Suppressor macrophage treated with lipopolysaccharide for 1 hour (primary cell): ENCODE results near the gene PLA2G7.

Experiments
- DNase-seq, 3 donors: peaks; one replicate each; pipeline ENCODE4 v3.0.0-alpha.2; 2020 to 2022

Gene PLA2G7

DNA sequence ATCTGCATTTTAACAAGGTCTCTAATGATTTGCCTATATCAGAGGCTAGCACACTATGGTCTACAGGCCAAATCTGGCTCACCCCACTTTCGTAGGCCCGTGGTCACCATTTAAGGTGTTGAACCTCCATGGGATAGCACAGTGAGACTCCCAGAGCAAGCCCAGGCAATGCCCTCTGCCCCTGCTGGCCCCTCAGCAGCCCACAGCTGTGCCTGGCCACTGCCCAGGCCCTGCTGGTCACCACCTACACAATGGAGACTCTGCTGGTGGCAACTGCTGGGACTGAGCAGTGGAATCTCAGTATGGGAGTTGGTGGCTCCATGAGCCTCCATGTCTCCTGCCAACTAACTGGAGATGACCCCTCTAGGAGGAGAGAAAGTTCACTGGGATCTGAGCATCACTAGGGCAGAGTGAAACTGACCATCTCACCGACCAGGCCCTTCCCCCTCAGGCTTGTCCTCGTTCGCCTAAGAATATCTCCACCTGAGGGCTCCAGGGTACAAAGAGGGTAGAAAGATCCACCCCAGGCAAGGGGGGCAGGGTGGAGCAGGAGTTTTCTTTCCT, 13.8 kb upstream of the PLA2G7 start:
- DNase-seq = no peak

DNA sequence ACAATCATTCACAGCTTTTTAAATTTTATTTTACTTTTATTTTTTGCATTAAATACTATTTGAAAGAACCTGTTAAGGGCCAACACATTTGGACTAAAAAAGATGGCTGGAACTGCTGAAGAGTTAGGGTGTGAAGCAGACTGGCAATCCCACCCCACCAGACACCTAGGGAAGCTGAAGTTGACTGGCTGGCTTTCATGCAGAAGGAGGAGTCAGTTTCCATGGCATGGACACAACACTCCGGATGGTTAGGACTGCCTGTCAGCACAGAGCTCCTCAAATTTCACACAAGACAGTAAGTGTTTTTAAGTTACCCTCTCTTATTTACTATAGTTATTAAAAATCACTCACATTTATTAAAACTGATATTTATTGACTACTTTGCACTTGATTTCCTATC, 11.5 kb upstream of the PLA2G7 start, which contains the start of gene ANKRD66:
Gene ANKRD66 (plus strand): TSS at position 238 of the 400 bp plus-strand sequence. CDS start 5,016 bp downstream, outside the sequence.
- no peak for DNase-seq

DNA sequence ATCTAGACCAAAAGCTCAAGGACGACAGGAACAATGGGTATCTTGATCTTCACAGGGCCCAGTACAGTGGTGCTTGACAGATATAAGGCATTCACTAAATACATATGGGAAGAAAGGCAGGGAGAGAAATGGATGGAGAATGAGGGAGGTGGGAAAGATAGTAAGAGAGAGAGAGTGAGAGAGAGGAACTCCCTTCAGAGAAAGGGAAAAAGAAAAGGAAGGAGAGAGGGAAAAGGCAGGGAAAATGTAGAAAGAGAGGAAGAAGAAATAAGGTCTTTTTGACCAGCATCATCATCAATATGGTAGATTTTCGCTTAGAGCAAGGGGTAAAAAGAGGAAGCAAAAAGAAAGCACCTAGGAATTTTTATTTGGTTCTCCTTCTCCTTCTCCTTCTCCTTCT, 10.8 kb upstream of the PLA2G7 start:
- DNase-seq = no peak

DNA sequence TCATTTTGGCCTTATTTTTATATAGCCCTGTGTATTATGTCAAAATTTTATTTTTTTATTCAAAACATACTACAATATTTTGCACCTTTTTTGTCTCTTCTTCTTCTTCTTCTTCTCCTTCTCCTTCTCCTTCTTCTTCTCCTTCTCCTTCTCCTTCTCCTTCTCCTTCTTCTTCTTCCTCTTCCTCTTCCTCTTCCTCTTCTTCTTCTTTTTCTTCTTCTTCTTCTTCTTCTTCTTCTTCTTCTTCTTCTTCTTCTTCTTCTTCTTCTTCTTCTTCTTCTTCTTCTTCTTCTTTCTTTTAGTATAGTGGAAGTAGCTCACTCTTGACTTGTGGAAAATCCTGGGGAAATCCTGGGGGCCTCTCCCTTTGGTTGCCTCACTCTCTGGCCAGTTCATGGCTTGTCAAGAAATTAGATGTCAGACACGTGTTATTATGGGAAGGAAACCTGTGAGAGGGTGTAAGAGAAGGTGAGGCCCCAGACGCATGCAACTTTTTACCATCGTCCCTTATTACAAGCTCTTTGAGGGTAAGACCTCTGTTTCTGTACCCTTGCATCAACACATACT, 9.1 kb upstream of the PLA2G7 start:
- peak; percentile 78 to 80 (median 79) for DNase-seq

DNA sequence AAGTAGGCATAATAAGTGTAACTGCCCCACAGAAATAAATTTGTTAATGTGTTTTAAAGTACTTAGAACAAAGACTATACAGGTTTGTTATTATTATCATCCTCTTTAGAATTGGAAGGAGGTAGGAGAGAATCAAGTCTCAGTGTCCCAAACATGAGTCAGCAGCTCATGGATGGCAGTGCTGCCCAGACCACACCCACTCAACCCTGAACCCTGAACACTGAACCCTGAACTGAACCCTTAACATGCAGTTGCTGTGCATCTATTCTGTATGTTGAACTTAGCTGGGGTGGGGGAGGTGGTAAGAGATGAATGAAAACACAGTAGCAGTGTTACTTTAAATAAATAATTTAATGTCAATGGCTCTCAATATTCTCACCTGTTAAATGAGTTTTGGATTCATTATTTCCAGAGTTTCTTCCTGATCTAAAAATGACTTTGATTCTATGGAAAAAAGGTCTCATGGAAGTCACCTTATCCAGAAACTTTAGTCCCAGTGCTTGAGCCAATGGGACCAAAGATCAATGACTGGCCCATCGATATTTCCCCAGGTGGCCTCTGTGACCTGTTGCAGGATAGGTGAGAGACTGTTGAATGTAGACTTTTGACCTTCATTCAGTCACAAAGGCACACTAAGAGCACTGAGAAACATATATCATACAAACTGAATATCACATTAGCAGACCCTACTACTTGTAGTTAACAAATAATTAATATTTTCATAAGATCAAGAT, 8.4 kb upstream of the PLA2G7 start:
- DNase-seq = no peak

DNA sequence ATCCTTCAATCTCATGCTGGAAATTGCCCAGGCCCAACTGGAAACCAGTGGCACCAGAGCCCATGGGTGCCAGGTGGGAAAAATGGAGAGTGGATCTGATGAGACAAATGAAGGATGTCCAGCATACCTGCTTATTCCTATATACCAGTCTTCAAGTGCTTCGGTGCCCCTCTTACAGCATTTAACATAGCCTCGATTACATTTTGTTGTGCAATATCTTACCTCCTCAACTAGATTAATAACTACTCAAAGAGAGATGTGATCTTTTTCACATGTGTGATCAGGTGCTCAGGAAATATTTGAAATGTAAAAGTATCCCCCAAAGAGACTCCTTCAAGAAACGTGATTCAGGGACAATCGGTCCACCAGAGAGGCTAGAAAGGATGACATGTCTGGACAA, 6.7 kb upstream of the PLA2G7 start:
- DNase-seq = no peak

DNA sequence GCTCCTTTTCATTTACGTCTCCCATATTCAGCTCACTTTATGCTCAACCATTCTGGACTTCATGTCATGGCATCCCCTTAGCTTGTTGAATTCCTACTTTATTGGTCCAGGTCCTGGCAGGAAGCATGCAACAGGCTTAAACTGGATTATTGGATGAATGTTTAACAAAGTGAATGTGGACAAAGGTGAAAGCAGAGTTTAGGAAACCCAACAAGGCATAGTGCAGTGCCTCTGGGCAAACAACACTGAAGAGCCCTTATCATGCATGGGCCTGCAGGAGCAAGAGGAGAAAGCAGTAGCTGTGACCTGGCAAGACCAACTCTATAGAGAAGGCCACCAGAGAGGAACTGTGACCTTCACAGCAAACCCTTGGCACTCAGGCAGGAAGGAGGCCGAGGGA, 6.3 kb upstream of the PLA2G7 start:
- DNase-seq = no peak

DNA sequence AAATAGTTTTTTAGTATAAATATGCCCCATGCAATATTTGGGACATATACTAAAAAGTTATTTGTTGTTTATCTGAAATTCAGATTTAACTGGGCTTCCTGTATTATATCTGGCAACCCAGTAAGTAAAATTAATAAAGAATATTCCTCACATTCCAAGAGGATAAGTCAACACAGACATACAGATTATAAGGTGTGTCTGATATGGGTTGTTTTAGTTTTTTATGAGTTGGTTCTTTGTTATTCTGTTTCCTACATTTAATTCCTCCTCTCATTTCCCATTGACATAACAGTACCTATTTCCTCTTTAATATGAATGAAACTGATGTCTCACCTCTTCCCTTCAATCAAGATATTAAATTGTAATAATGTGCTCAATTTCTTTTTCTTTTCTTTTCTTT, 1.7 kb upstream of the PLA2G7 start:
- DNase-seq = no peak

DNA sequence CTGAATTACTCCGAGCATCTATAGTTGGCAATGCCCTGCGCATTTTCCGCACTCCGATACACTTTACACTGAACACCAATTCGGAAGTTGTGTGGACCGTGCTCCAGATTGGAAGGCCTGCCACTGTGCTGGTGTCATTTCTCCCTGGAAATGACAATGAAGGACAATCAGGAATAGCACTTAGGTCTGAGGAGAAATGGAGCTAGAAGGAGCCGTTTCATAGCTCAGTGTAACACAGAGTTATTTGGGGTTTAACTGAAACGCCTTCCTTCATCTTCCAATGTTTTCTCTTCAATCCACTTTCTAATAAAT, 501 bp upstream of the PLA2G7 start:
- DNase-seq = no peak

DNA sequence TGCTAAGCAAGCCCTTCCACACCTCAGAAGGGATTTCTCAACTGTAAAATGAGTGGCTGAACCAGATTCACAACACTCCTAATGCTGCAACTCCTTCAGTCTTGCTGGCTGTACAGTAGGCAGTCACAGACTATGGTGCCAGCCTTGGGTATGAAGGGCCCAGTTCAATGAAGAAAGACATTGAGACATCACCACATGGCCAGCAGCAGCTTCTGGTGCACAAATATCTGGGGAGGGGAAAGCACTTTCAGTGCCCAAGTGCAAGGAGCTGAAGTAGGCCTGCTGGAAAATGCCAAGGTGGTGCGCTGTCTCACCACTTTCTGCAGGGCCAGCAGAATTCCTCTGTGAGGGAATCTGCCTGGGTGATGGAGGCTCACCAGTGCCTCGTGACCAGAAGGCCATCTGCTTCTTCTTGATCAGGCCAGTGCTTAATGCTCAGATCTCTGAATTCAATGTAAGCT, 1.8 kb downstream of the PLA2G7 start:
- no peak for DNase-seq

DNA sequence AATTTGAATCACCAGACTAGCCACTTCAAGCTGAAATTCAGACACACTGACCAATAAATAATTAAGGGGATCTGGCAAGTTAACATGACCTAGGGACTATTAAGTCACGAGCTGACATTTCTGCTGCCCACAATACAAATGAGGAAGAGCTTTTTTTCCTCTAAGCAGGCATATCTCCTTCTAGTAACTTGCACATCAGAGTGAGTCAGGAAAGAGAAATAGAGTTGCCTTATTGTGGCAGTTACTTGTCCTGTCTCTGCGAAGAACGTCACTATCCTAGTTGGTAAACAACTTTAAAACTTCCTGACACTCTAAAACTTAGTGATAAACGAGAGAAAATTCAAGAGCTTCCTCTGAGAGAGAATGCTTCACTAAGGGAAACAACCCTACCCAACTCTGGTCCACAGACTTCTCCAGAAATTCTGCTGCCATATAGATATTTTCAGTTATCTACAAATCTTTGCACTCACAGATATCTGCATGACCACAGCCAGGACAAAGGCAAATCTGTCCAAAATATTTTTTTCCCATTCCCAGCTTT, 4.2 kb downstream of the PLA2G7 start:
- peak; percentile 83 to 97 (median 94) for DNase-seq

DNA sequence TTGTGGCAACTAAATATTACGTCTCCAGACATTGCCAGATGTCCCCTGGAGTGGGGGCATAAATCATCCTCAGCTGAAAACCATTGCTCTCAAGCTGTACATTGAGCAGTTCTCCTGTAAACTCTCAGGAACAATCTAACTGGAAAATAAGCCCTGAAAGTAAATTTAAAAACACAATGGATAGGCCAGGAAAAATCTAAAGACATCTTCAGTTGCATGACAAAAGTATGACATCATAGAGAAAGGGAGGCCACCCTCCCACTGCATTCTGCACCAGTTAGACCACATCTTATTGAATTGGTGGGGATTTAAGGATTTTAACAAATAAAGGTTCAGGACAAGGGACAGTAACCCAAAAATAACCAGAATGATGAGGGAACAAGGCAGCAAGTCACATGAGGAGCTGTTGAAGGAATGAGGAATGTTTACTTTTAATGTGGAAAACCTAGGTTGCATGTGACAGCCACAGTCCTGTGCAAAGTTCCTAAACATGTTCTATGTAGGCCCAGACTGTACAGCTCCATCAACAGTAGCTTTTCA, 5.3 kb downstream of the PLA2G7 start:
- no peak for DNase-seq

DNA sequence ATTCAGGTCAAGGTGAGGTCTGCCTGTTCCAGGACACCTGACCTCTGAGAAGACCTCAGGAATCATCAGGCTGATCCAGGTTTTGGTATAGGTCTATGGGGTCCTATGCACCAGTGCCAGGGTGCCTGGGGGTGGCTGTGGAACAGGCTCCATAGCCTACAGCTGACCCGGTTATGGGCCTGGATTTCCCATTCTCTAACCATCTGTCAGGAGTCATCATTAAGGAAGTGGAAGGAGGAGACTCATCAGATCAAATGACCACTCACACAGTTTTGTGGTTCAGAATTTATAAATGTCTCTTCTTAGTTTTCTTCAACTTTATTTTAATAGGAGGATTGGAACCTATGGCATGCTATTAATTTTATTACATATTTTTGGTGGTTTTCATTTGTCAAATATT, 14.8 kb downstream of the PLA2G7 start:
- DNase-seq = peak; percentile 52 to 64 (median 61)

DNA sequence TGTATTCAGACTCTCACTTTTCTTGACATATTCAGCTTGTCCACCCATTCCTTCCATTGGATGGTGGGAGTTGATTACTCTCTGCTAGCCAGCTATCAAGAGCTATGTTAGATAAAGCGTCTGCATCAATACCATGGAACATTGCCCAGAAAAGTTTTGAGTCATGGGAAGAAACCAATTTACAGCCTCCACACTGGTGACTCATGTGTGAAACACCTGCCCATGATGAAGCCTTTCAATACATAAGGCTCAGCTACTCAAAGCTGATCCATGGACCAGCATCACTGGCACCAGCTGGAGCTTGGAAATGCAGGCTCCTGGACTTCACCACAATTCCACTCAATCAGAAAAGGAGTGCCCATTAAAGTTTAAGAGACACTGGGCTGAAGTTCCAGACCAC, 16.1 kb downstream of the PLA2G7 start:
- peak; percentile 38 to 44 (median 41) for DNase-seq

DNA sequence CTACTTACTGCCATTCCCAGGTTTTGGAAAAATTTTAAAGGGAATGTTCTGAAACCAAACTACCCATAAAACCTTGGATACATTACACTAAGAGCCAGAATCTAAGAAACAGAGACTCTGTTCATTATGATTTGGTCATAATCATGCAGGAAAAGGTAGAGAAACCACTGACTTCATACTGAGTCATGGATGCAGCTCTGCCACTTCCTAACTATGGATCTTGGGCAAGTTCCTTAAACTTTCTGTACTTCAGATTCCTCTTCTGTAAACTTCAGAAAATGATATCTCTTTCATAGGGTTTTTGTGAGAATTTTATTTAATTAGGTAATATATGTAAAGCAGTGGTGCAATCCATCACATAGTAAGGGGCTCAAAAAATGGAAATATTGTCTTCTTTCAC, 20.0 kb downstream of the PLA2G7 start:
- peak; percentile 71 to 92 (median 87) for DNase-seq

DNA sequence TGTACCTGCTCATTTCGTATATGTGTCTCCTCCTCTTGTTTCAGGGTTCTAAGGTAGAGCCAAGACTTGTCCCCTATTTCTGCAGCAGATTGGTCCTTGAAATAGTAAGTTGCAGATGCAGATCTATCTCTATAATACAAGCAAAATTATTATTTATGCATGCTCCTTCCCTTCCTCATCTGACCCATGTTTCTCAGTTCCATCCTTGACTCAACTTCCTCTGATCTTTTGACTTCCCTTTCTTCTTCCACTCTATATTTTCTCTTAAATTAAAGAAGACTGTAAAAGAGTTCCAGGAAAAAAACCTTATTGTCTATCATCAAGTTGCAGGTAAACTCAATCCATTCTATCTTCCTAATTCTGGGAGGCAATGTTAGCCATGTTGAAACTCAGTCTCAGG, 23.7 kb downstream of the PLA2G7 start:
- DNase-seq = peak in 1 of 3 donors; percentile 31

DNA sequence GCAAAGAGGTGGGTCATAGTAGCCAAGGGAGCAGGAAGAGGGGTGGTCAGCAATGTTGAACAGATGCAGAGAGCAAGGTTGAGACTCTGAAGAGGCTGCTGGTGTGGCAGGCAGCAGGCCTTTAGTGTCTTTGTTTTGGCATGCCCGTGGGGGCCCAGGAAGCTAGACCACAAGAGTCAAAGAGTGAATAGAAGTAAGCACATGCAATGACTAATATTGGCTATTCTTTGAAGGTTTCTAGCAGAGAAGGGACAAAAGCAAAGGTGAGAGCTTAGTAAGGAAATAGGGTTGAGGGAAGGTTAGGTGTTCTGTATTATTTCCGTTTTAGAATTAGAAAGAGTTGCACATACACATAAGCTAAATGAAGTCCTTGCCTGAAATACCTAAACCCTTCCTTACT, 28.7 kb downstream of the PLA2G7 start:
- DNase-seq = no peak

DNA sequence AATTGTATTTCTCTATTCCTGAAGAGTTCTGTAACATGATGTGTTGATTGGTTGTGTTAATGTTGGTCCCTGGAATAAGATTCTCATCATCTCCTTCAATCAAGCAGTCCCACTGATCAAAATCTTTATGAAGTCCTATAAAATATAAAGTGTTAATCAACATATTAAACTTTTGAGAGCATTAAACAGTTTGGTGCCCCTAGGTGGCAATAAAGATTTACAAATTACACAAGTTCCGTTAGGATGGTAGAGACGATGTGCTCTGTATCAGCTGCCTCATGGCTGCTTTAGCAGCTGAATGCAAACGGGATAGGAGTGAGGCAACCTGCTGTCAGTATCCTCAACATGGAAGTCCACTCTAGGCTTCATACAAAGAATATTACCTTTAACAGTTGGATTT, 30.6 kb downstream of the PLA2G7 start:
- peak; percentile 54 to 75 (median 57) for DNase-seq

DNA sequence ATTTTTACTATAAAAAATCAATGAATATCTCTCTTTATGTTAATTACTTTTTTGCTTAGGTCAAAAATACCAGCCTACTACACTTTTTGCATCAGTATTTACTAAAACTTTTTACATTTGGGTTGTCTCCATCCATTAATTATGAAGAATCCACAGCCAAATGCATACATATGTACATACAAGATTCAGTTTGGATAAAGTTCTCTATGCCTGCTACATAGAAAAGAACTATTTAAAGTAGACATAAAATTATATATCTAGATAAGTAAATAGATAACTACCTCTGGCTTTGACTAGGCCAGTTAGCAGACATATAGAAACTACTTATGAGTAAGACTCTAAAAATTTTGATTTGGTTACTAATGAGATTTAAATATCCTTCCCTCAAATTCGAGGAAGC, 35.2 kb downstream of the PLA2G7 start:
- no peak for DNase-seq

DNA sequence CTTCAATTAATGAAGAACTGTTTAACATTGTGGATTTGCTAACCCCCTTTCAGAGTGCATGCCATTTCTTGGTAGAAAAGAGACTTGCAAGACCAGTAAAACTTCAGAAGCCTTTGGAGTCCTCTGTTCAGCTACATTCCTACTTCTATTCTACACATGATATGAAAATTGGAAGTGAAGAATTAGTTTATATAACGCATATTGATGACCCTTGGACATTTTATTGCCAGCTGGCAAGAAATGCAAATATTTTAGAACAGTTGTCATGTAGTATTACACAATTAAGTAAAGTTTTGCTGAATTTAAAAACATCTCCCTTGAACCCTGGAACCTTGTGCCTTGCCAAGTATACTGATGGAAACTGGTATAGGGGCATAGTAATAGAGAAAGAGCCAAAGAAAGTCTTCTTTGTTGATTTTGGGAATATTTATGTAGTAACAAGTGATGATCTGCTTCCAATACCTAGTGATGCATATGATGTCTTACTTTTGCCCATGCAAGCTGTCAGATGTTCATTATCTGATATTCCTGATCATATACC, 44.2 kb downstream of the PLA2G7 start:
- no peak for DNase-seq

DNA sequence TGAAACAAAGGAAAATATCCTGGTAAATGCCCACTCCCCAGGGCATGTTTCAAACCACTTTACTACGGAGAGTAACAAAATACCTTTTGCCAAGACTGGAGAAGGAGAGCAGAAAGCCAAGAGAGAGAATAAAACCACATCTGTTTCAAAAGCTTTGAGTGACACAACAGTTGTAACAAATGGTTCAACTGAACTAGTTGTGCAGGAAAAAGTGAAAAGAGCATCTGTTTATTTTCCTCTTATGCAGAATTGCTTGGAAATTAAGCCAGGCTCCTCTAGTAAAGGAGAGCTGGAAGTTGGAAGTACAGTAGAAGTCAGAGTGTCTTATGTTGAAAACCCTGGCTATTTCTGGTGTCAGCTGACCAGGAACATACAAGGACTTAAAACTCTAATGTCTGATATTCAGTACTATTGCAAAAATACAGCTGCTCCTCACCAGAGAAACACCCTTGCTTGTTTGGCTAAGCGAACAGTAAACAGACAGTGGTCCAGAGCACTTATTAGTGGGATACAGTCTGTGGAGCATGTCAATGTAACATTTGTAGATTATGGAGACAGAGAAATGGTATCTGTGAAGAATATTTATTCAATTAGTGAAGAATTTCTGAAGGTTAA, 44.9 kb downstream of the PLA2G7 start:
- no peak for DNase-seq

DNA sequence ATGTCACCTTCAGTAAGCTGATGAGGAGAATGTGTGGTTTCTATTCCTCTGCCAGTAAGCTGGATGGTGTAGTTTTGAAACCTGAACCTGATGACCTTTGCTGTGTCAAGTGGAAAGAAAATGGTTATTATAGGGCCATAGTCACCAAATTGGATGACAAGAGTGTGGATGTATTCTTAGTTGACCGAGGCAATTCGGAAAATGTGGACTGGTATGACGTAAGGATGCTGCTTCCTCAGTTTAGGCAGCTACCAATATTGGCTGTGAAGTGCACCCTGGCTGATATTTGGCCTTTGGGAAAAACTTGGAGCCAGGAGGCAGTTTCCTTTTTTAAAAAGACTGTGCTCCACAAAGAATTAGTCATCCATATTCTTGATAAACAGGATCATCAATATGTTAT, 45.5 kb downstream of the PLA2G7 start:
- no peak for DNase-seq

DNA sequence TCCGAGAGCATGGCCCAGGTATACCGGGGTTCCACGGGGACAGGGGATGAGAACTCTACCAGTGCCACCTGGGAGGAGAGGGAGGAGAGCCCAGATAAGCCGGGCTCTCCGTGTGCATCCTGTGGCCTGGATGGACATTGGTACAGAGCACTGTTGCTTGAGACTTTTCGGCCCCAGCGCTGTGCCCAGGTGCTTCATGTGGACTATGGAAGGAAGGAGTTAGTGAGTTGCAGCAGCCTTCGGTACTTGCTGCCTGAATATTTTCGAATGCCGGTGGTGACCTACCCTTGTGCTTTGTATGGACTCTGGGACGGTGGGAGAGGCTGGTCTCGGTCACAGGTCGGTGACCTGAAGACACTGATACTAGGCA, 46.2 kb downstream of the PLA2G7 start:
- no peak for DNase-seq
